ENCODE measurements around the gene ATP9A. TPM values are rescaled to one million over a fixed set of nuclear protein-coding genes. Genes with fewer than 3 reads are reported as not detected.
"Not testable (repeated sequence)": the region's sequence is repeated elsewhere in the genome, so short reads cannot be mapped to it uniquely, and the experiment has no call there.

ATP9A gene, protein sequence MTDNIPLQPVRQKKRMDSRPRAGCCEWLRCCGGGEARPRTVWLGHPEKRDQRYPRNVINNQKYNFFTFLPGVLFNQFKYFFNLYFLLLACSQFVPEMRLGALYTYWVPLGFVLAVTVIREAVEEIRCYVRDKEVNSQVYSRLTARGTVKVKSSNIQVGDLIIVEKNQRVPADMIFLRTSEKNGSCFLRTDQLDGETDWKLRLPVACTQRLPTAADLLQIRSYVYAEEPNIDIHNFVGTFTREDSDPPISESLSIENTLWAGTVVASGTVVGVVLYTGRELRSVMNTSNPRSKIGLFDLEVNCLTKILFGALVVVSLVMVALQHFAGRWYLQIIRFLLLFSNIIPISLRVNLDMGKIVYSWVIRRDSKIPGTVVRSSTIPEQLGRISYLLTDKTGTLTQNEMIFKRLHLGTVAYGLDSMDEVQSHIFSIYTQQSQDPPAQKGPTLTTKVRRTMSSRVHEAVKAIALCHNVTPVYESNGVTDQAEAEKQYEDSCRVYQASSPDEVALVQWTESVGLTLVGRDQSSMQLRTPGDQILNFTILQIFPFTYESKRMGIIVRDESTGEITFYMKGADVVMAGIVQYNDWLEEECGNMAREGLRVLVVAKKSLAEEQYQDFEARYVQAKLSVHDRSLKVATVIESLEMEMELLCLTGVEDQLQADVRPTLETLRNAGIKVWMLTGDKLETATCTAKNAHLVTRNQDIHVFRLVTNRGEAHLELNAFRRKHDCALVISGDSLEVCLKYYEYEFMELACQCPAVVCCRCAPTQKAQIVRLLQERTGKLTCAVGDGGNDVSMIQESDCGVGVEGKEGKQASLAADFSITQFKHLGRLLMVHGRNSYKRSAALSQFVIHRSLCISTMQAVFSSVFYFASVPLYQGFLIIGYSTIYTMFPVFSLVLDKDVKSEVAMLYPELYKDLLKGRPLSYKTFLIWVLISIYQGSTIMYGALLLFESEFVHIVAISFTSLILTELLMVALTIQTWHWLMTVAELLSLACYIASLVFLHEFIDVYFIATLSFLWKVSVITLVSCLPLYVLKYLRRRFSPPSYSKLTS
- total RNA-seq, result 10 to 100 TPM; 36.1 to 47.4 (median 38.1) TPM

DNA sequence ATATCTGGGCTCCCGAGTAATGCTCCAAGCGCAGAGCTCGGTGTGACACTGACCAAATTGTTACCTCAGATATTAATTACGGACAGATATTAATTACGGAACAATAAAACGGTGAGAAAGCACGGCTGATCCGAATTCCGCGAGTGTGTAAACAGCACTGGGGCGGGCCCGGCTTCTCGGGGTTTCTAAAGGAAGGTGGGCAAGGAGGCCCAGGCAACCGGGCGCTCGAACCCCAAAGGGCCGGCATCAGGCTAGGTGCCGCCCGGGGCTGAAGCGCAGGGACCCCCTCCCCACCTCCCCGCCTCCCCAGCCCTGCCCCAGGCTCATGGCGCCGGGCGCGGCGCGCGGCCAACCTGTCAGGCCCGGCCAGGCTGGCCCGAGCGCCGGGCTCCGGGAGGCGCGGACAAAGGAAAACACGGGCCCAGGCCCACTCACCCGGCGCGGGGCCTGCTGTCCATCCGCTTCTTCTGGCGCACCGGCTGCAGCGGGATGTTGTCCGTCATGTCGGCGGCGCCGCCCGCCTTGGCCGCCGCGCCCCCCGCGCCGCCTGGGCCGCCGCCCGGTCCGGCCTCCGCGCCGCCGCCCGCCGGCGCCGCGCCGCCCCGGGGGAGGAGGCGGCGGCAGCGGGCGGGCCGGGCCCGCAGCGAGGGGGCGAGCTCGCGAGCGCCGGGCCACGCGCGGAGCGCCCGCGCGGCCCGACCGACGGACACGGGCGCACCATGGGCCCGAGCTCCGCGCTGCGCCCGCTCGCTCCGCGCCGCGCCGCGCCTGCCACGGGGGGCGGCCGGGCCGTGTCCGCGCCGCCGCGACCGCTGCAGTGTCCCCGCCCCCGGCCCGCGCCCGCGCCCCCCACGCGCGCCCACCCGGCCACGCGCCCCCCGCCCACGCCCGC lies at the start of gene ATP9A:
TSS of gene ATP9A (minus strand) at position 524 of the 892 bp plus-strand sequence. CDS start at position 503, 21 bp downstream.
- peak in 1 of 2 donors; percentile 16 for DNase-seq (ENCODE audit: low spot score in 2 of 2)
- H3K9me3 ChIP-seq, result no peaks in the 10 kb centered on the region
- H3K27me3 ChIP-seq, result peaks cover 0 to 12% of the 10 kb centered on the region in 2 donors
- peak within 1 kb of the TSS; percentile 43 to 84 (median 60) for H3K27ac ChIP-seq
- peaks cover 0 to 19% (median 0%) of the 10 kb centered on the region in 4 donors for H3K4me1 ChIP-seq
- TF ChIP-seq, protein P1, sequence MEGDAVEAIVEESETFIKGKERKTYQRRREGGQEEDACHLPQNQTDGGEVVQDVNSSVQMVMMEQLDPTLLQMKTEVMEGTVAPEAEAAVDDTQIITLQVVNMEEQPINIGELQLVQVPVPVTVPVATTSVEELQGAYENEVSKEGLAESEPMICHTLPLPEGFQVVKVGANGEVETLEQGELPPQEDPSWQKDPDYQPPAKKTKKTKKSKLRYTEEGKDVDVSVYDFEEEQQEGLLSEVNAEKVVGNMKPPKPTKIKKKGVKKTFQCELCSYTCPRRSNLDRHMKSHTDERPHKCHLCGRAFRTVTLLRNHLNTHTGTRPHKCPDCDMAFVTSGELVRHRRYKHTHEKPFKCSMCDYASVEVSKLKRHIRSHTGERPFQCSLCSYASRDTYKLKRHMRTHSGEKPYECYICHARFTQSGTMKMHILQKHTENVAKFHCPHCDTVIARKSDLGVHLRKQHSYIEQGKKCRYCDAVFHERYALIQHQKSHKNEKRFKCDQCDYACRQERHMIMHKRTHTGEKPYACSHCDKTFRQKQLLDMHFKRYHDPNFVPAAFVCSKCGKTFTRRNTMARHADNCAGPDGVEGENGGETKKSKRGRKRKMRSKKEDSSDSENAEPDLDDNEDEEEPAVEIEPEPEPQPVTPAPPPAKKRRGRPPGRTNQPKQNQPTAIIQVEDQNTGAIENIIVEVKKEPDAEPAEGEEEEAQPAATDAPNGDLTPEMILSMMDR (IDR thresholded peaks at IDR 0.05), result no peak
- TF ChIP-seq EP300 (IDR thresholded peaks at IDR 0.05) (no peak), POLR2A (IDR thresholded peaks at IDR 0.05) (no peak)
- WGBS, 2 donors, result 0 to 1% methylated on average over 55 to 72 of the region's 131 CpGs
- H3K36me3 ChIP-seq, result no peaks in the 10 kb centered on the region
- peak within 1 kb of the TSS; percentile 55 to 84 (median 64) for H3K4me3 ChIP-seq

DNA sequence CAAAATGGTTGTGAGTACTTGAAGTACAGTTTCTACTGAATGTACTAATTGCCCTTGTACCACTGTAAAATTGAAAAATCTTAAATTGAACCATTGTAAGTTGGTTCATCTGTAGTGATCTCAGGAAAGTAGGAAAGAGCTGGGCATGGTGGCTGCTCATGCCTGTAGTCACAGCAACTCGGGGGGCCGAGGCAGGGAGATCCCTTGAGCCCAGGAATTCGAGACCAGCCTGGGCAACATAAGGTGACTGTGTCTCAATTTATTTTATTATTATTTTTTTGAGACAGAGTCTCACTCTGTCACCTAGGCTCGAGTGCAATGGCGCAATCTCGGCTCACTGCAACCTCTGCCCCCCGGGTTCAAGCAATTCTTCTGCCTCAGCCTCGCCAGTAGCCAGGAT lies 48.7 kb upstream of the ATP9A start:
- H3K36me3 ChIP-seq; H3K4me1 ChIP-seq; DNase-seq (ENCODE audit: low spot score in 2 of 2); H3K27me3 ChIP-seq; H3K9me3 ChIP-seq; H3K27ac ChIP-seq; H3K4me3 ChIP-seq: not testable (repeated sequence)
- WGBS, 2 donors, result 90% methylated on average over 8 of the region's 8 CpGs

DNA sequence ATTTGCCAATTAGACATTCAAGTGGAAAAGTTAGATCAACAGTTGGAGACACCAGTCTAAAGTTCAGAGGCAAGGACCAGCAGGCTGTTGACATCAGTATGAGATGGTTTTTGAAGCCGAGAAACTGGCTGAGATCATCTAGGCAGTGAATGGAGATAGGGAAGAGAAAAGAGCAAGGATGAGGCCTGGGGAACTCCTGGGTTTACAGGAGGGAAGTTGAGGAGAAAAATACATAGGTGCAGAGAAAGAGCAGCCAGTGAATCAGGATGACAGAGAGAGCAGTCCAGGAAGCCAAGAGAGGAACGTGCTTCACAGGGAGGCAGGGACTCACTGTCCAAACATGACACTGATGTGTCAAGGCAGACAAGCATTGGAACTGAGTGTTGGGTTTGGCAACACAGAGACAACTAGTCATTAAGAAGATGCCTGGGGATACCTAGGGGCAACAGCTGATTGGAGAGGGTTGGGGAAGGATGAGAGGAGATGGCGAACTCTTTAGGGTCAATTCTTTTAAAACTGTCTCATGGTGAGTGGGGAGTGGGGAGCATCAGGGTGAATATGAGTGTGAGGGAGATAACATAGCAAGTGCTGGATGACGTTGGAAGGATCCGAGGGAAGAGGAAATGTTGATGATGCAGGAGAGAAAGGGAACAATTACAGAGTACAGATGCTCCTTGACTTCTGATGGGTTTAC lies 47.3 kb upstream of the ATP9A start:
- 67 to 72% methylated on average over 5 of the region's 5 CpGs for WGBS, 2 donors
- Histone ChIP-seq H3K27me3 (no peaks in the 10 kb centered on the region), H3K27ac (no peak overlapping the region), H3K4me1 (no peaks in the 10 kb centered on the region), H3K36me3 (no peaks in the 10 kb centered on the region), H3K4me3 (no peak overlapping the region), H3K9me3 (no peaks in the 10 kb centered on the region)
- TF ChIP-seq, protein P1 (IDR thresholded peaks at IDR 0.05), result no peak
- no peak for DNase-seq (ENCODE audit: low spot score in 2 of 2)

DNA sequence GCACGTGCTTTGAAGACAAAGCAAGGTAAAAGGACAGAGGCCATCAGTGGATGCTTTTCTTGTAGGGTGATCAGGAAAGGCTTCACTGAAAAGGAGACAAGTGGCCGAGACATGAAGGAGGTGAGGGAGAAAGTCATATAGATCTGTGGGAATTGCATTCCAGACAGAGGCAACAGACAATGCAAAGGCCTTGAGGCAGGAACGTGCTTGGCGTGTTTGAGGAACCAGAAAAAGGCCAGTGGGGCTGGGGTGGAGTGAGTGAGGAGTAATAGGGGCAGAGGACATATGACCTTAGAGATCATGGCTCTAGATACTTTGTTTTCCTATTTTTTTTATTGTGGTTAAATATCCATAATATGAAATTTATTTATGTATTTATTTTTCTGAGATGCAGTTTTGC lies 44.7 kb upstream of the ATP9A start:
- 76 to 80% methylated on average over 4 of the region's 4 CpGs for WGBS, 2 donors
- TF ChIP-seq, protein P1 (IDR thresholded peaks at IDR 0.05), result no peak
- TF ChIP-seq EP300 (IDR thresholded peaks at IDR 0.05), result no peak
- TF ChIP-seq POLR2A (IDR thresholded peaks at IDR 0.05), result no peak
- no peak for DNase-seq (ENCODE audit: low spot score in 2 of 2)

More for the DNA sequence above, 44.7 kb upstream of the ATP9A start:
- H3K27ac ChIP-seq, result no peak overlapping the region
- no peaks in the 10 kb centered on the region for H3K4me1 ChIP-seq
- H3K4me3 ChIP-seq, result no peak overlapping the region
- no peaks in the 10 kb centered on the region for H3K36me3 ChIP-seq
- H3K27me3 ChIP-seq, result no peaks in the 10 kb centered on the region
- no peaks in the 10 kb centered on the region for H3K9me3 ChIP-seq

Measured in tibial nerve (tissue), 4 donors.